ENCODE measurements around the gene ARX.

The ARX gene

DNA sequence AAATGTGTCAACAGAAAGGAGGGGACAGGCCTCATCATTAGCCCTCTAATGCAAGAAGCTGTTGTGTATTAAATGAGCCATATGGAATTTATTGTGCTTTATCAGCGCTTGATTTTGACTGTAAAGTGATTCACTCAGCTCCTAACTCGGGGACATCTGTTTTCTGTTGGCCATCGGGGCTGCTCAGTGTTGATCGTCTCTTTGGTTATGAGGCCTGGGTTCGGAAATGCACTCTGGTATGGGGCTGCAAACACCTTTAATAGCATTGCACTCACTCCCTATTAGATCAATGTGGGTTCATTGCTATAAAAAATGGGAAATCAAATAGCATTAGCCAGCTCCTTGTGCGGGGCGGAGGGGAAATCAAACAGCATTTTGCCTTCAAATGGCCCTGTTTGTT is 6.4 kb downstream of the ARX start:
- TF ChIP-seq, protein P1, sequence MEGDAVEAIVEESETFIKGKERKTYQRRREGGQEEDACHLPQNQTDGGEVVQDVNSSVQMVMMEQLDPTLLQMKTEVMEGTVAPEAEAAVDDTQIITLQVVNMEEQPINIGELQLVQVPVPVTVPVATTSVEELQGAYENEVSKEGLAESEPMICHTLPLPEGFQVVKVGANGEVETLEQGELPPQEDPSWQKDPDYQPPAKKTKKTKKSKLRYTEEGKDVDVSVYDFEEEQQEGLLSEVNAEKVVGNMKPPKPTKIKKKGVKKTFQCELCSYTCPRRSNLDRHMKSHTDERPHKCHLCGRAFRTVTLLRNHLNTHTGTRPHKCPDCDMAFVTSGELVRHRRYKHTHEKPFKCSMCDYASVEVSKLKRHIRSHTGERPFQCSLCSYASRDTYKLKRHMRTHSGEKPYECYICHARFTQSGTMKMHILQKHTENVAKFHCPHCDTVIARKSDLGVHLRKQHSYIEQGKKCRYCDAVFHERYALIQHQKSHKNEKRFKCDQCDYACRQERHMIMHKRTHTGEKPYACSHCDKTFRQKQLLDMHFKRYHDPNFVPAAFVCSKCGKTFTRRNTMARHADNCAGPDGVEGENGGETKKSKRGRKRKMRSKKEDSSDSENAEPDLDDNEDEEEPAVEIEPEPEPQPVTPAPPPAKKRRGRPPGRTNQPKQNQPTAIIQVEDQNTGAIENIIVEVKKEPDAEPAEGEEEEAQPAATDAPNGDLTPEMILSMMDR (IDR thresholded peaks at IDR 0.05) = no peak

DNA sequence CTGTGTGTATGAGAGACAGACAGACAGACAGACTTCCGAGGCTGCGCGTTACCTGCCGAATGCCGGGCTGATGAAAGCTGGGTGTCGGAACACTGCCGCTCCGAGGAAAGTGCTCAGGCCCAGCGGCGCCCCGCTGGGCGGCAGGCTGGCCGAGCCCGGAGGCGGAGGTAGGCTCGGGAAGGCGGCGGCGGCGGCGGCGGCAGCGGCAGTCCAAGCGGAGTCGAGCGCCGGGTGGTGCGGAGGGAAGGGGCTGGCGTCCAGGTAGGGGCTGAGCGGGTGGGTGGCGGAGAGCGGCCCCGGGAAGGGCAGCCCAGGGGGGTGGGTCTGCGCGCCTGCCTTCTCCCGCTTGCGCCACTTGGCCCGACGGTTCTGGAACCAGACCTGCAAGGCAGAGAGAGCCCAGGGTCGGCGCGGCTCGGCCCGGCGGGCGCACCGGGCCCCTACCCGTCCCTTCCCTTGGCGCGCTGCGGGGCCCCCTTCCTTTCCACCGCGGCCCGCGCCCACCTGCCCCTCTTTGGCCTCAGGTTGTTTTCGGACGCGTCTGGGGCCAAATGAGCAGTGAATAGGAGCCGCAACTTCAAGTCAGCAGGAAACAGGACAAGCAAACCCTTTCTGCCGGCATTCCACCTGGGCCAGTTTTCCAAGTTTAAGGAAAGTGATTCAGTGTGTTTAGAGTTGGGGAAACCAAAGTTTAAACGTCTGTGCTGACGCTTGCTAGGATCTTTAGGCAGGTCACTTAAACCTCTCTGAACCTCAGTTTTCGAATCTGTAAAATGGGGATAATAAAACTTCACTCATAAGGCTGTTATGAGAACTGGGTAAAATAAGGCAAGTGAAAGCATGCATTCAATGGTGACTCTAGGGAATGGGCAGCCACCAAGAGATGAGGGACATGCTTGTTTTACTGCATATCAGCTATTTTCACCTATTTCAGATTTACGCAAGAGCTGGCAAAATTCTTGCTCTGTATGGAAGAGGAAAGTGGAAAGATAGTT is 8.4 kb downstream of the ARX start:
- TF ChIP-seq, protein P1 (IDR thresholded peaks at IDR 0.05) = no peak

- TF ChIP-seq, protein P1 (IDR thresholded peaks at IDR 0.05) = no peak
Observed at GRCh38 chrX:25006586-25007058, 9.1 kb downstream of the ARX start.

- TF ChIP-seq, protein P1 (IDR thresholded peaks at IDR 0.05) = no peak
Observed at GRCh38 chrX:25005382-25006185, 10.2 kb downstream of the ARX start.

DNA sequence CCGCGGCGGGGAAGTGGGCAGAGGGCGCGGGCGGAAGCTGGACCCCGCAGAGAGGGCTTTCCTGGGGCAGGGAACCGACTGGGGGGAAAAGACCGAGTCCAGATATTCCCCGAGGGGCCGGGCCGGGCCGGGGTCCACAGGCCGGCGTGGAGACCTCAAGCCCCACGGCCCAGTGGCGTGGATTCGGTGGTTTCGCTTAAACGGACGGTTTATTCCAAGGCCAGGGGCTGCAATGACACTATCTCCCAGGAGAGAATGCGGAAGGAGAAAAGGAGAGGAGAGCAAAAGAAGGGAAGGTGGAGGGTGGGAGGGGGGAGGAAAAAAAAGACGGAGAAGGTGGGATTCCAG is 10.8 kb downstream of the ARX start:
- TF ChIP-seq, protein P1 (IDR thresholded peaks at IDR 0.05) = no peak

DNA sequence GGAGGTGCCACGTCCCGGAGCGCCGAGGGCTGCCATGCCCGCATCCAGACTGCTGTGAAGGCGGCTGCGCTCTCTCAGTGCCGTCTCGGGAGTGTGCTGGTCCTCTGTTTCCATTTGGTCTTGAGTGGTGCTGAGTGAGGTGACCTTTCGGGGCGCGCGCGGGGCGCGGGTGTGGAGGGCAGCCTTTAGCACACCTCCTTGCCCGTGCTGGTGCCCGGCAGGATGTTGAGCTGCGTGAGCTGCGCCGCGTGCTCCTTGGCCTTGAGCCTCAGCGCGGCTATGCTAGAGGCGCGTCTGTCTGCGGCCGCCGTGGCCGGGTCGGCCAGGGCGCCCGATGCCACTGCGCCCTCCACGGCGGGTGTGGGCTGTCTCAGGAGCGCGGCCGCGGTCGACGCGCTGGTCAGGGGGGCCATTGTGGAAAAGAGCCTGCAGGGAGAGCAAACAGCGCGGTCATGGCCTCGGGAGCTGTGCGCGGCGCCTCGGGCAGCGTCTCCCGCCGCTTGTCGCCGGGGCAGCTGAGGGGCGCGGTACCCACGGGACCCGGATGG is 11.2 kb downstream of the ARX start:
- TF ChIP-seq, protein P1 (IDR thresholded peaks at IDR 0.05) = no peak

DNA sequence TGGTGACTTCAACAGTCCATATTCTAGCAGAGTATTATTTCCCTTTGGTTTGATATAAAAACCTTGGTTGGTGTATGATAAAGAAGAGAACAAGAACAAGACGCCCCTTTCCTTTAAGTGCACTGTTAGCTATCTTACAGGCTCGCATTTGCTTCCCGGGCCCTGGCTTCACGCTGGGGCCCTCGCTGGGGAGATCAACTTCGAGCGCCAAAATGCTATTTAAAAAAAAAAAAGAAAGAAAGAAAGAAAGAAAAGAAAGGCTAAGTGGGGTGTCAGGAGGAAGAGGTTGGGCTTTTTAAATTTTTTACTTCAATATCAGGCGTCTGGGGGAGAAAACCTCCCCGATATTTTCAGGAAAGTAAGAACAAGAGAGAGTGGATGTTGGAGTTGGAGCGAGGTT is 11.7 kb downstream of the ARX start:
- TF ChIP-seq, protein P1 (IDR thresholded peaks at IDR 0.05) = no peak

Data from LNCAP (cell line).